ENCODE data around the gene NOTCH4. TPM values are rescaled to one million over a fixed set of nuclear protein-coding genes. Genes with fewer than 3 reads are reported as not detected.
"Not testable (repeated sequence)": the region's sequence is repeated elsewhere in the genome, so short reads cannot be mapped to it uniquely, and the experiment has no call there.

Gene NOTCH4
- total RNA-seq, 1 donor from 2014 or later, result 4.9 TPM

- no peak for TF ChIP-seq CTCF (IDR thresholded peaks at IDR 0.05; ENCODE audit: partially characterized antibody, unreplicated experiment)
- H3K9me3 Mint-ChIP-seq (ENCODE audit: unreplicated experiment), result peaks cover 2% of the 10 kb centered on the region
- peaks cover 2% of the 10 kb centered on the region for H3K27me3 Mint-ChIP-seq (ENCODE audit: unreplicated experiment)
- no peak for DNase-seq
- peaks cover 13% of the 10 kb centered on the region for H3K36me3 Mint-ChIP-seq (ENCODE audit: unreplicated experiment)
- H3K4me1 Mint-ChIP-seq (ENCODE audit: low read depth, unreplicated experiment), result no peaks in the 10 kb centered on the region
- no peak overlapping the region for H3K4me3 Mint-ChIP-seq (ENCODE audit: unreplicated experiment)
- H3K27ac Mint-ChIP-seq (ENCODE audit: unreplicated experiment), result no peak overlapping the region
Observed at GRCh38 chr6:32247401-32247800, 23.5 kb upstream of the NOTCH4 start.

- no peaks in the 10 kb centered on the region for H3K4me1 Mint-ChIP-seq (ENCODE audit: low read depth, unreplicated experiment)
Observed at GRCh38 chr6:32244946-32245398, 21.1 kb upstream of the NOTCH4 start.

DNA sequence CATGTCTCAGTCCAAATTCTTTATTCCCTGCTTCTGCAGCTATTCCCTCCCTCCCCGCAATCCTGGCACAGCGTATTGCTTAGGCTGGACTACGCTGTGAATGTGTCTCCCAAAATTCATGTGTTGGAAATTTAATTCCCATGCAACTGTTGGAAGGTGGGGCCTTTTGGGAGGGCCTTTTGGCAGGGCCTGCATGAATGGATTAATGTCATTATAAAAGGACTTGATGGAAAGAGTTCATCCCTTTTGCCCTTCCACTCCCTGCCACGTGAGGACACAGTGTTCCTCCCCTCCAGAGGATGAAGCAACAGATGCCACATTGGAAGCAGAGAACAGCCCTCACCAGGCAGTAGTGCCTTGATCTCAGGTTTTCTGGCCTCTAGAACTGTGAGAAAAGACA lies 20.4 kb upstream of the NOTCH4 start:
- Mint-ChIP-seq H3K36me3 (ENCODE audit: unreplicated experiment) (peaks cover 13% of the 10 kb centered on the region), H3K27ac (ENCODE audit: unreplicated experiment) (no peak overlapping the region), H3K27me3 (ENCODE audit: unreplicated experiment) (peaks cover 5% of the 10 kb centered on the region), H3K4me1 (ENCODE audit: low read depth, unreplicated experiment) (no peaks in the 10 kb centered on the region), H3K4me3 (ENCODE audit: unreplicated experiment) (no peak overlapping the region), H3K9me3 (ENCODE audit: unreplicated experiment) (peaks cover 5% of the 10 kb centered on the region)
- TF ChIP-seq CTCF (IDR thresholded peaks at IDR 0.05; ENCODE audit: partially characterized antibody, unreplicated experiment), result no peak
- no peak for DNase-seq

More at GRCh38 chr6:32244946-32245398, 21.1 kb upstream of the NOTCH4 start:
- H3K4me3 Mint-ChIP-seq (ENCODE audit: unreplicated experiment), result no peak overlapping the region
- peak; percentile 78 for DNase-seq
- H3K27me3 Mint-ChIP-seq (ENCODE audit: unreplicated experiment), result peaks cover 5% of the 10 kb centered on the region
- peaks cover 5% of the 10 kb centered on the region for H3K9me3 Mint-ChIP-seq (ENCODE audit: unreplicated experiment)
- H3K27ac Mint-ChIP-seq (ENCODE audit: unreplicated experiment), result no peak overlapping the region
- TF ChIP-seq CTCF (IDR thresholded peaks at IDR 0.05; ENCODE audit: partially characterized antibody, unreplicated experiment), result peak; percentile 91
- peaks cover 13% of the 10 kb centered on the region for H3K36me3 Mint-ChIP-seq (ENCODE audit: unreplicated experiment)

DNA sequence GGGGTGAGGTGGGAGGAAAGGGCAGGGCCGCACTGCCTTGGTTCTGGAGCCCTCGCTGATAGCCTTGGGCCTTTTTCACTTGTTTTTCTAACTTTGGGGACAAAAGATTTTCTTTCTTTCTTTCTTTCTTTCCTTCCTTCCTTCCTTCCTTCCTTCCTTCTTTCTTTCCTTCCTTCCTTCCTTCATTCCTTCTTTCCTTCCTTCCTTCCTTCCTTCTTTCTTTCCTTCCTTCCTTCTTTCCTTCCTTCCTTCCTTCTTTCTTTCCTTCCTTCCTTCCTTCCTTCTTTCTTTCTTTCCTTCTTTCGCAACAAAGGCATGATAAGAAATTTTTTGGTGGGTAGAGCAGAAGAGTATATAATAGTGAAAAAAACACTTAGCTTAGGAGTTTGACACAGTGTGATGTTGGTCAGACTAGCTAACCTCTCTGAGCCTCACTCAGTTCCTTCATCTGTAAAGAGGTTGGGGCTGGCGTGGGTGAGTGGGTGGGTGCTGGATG lies 18.5 kb upstream of the NOTCH4 start:
- not testable (repeated sequence) for H3K27ac Mint-ChIP-seq (ENCODE audit: unreplicated experiment); H3K9me3 Mint-ChIP-seq (ENCODE audit: unreplicated experiment); H3K27me3 Mint-ChIP-seq (ENCODE audit: unreplicated experiment); H3K4me1 Mint-ChIP-seq (ENCODE audit: low read depth, unreplicated experiment); DNase-seq; H3K4me3 Mint-ChIP-seq (ENCODE audit: unreplicated experiment); H3K36me3 Mint-ChIP-seq (ENCODE audit: unreplicated experiment)

- TF ChIP-seq CTCF (IDR thresholded peaks at IDR 0.05; ENCODE audit: partially characterized antibody, unreplicated experiment), result no peak
- no peak for DNase-seq
- Mint-ChIP-seq H3K4me3 (ENCODE audit: unreplicated experiment) (no peak overlapping the region), H3K27ac (ENCODE audit: unreplicated experiment) (no peak overlapping the region), H3K36me3 (ENCODE audit: unreplicated experiment) (no peaks in the 10 kb centered on the region), H3K4me1 (ENCODE audit: low read depth, unreplicated experiment) (no peaks in the 10 kb centered on the region), H3K9me3 (ENCODE audit: unreplicated experiment) (peaks cover 4% of the 10 kb centered on the region), H3K27me3 (ENCODE audit: unreplicated experiment) (peaks cover 5% of the 10 kb centered on the region)
Observed at GRCh38 chr6:32240686-32241085, 16.8 kb upstream of the NOTCH4 start.
